Keratinocyte (primary cell): Measurements from ENCODE around the gene ERBB2.
"Not testable (repeated sequence)": the region's sequence is repeated elsewhere in the genome, so short reads cannot be mapped to it uniquely, and the experiment has no call there.

ENCODE experiments used
- EZH2 ChIP-seq: IDR thresholded peaks from one replicate; pipeline ENCODE4 v1.6.1; 2012; ENCODE audit warnings: inconsistent platforms, mild to moderate bottlenecking, low read length, moderate library complexity
- TF ChIP-seq, protein P1 (sequence below), 3 experiments: IDR thresholded peaks in 1 of 3; conservative IDR thresholded peaks in 1 of 3; optimal IDR thresholded peaks in 1 of 3; 2 replicates in 2 of 3; 3 replicates in 1 of 3; pipeline versions ENCODE3 to v1.5.1; 2011; ENCODE audit warnings: low read length in 3 of 3, mild to moderate bottlenecking in 3 of 3, moderate library complexity in 2 of 3, control low read depth in 1 of 3, inconsistent platforms in 1 of 3; ENCODE audit not compliant: insufficient read depth in 2 of 3; ENCODE audit errors: extremely low read depth in 1 of 3

- TF ChIP-seq, protein P1, sequence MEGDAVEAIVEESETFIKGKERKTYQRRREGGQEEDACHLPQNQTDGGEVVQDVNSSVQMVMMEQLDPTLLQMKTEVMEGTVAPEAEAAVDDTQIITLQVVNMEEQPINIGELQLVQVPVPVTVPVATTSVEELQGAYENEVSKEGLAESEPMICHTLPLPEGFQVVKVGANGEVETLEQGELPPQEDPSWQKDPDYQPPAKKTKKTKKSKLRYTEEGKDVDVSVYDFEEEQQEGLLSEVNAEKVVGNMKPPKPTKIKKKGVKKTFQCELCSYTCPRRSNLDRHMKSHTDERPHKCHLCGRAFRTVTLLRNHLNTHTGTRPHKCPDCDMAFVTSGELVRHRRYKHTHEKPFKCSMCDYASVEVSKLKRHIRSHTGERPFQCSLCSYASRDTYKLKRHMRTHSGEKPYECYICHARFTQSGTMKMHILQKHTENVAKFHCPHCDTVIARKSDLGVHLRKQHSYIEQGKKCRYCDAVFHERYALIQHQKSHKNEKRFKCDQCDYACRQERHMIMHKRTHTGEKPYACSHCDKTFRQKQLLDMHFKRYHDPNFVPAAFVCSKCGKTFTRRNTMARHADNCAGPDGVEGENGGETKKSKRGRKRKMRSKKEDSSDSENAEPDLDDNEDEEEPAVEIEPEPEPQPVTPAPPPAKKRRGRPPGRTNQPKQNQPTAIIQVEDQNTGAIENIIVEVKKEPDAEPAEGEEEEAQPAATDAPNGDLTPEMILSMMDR (optimal IDR thresholded peaks at IDR 0.05 in 1 of 3, IDR thresholded peaks at IDR 0.05 in 1 of 3, conservative IDR thresholded peaks at IDR 0.05 in 1 of 3; ENCODE audit: extremely low read depth in 1 of 3, insufficient read depth in 2 of 3, low read length in 3 of 3) = not testable (repeated sequence)
- not testable (repeated sequence) for TF ChIP-seq EZH2
Observed at GRCh38 chr17:39725923-39726322, 26.1 kb downstream of the ERBB2 start.
